Left kidney (tissue), 2 donors: ENCODE measurements around the gene PRKACG. TPM values are rescaled to one million over a fixed set of nuclear protein-coding genes. Genes with fewer than 3 reads are reported as not detected.
A peak's percentile ranks its signal among the peaks of the same experiment; 100 is the strongest.

Experiments
- DNase-seq: peaks from one replicate; pipeline ENCODE4 v3.0.0-alpha.2; 2013
- polyA plus RNA-seq: library from polyadenylated mRNA; unstranded; fragments of 120-200 nt; gene quantifications from one replicate; pipeline ENCODE4 v1.2.1, GENCODE V29; 2013; ENCODE audit not compliant: insufficient read length

The PRKACG gene
- polyA plus RNA-seq, 1 donor = not detected

DNA sequence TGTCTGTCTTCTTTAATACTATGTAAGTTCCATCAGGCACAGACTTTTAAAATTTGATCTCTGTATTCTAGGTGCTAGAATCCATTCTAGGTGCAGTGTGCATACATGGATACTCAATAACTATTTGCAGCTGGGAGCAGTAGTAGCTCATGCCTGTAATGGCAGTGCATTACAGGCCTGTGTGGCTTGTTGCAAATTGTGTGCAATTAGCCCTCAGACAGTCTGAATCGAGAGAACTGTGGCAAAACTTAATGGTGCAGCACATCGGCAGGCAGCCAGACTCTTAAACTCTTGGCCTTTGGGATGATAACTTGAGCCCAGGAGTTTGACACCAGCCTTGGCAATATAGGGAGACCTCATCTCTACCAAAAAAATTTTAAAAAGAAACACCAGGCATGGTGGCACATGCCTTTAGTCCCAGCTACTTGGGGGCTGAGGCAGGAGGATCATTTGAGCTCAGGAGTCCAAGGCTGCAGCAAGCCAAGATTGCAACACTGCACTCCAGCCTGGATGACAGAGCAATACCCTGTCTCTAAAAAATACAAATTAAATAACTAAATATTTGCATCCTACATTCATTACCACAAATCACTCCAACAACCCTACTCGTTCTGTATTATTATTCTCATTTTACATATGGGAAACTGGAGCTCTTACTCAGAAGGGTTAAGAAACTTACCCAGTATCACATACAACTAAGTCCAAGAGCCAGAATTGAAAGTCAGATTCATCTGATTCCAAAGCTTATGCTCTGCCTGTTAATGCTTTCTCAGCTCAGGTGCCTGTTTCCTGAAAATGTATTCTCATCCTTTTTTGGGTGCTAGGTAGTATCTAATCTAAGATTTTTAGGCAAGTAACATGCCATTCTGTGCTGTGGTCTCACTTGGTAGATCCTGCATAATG, 30.1 kb downstream of the PRKACG start:
- DNase-seq = no peak

GRCh38 chr9:68983008-68983411, 30.9 kb downstream of the PRKACG start:
- no peak for DNase-seq

GRCh38 chr9:68981789-68982188, 32.1 kb downstream of the PRKACG start:
- DNase-seq = peak; percentile 70

DNA sequence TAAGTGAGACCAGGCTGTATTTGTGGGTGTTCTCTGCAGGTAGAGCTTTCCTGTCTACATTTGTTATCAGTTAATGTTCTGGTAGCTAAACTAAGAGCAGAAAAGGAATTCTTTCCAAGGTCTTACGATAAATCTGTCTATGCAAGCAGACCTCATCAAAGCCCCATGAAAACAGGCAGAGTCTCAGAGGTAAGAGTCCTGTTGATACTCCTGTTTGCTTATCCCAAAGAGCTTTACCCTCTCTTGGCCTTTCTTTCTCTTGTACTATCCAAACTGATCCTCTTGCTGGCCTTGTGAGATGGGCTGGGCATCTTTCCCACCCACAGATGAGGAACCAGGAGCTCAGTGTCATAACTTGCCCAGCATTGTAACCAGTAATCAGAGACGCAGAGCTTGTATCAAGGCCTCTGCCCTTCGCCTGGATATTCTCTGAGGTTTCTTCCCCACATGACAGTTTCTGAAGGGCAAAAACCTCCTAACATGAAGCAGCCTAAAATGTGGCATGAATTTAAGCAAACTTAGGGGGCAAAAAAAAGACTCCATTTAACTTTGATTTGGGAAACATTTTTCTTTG, 33.5 kb downstream of the PRKACG start:
- DNase-seq = no peak

- no peak for DNase-seq
Measured at GRCh38 chr9:68979538-68980314, 34.2 kb downstream of the PRKACG start.

DNA sequence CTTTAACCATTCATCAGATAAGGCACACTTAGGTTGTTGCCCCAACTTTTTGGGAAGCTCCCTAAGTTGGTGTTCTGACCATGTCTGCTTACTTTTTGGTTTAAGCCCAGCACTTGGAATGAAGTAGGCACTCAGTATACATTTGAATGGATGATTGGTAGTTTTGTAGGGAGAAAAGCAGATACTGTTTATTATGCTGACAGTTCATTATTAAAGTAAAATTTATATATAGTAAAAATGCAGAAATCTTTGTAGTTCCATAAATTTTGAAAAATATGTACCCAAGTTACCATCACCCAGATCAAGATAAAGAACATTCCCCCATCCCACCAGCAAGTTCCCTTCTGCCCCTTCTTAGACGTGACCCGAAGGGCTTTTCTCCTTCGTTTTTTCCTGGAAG, 35.4 kb downstream of the PRKACG start:
- no peak for DNase-seq

DNA sequence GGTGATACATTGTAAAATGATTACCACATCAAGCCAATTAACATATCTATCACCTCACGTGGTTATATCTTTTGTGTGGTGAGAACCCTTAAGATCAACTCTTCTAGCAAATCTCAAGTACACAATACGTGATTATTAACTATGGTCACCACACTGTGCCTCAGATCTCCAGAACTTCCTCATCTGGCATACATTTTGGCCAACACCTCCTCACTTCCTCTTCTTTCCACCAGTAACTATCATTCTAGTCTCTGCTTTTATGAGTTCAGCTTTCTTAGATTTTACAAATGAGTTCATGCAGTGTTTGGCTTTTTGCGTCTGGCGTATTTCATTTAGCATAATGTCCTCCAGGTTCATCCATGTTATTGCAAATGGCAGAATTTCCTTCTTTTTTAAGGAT, 35.8 kb downstream of the PRKACG start:
- DNase-seq = no peak

GRCh38 chr9:68975365-68976043, 38.4 kb downstream of the PRKACG start:
- DNase-seq = no peak

GRCh38 chr9:68974901-68975300, 39.0 kb downstream of the PRKACG start:
- no peak for DNase-seq

DNA sequence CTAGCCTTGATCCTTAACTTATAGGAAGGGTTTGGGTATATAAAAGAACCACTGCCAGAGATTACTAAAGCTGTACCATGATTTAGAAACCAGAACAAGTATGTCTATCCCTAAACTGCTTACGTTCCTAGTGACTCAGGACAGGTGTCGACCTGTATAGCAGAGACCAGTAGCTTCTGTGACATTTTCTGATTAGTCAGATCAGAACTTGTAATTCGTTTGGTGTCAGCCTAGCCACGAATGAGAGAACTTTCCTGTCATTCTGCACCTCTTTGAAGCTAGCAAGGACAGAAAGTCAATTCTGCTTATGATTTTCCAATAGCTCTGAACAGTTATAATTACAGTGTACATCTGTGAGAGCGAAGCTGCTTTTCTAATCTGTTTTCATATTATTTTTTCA, 39.5 kb downstream of the PRKACG start:
- DNase-seq = no peak

DNA sequence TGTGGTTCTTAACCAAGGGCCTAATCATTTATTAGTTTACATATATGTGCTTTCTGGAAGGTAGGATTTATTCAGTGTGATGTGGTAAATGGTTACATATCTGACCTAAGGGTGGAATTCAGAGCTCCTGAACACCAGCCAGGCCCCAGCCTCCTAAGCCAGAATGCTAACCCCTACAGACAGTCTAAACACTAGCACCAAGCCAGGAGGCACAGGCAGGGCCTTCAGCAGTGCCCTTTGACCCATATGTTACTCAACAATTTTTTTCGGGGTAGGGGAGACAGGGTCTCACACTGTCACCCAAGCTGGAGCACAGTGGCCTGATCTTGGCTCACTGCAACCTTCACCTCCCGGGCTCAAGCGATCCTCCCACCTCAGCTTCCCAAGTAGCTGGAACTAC, 40.3 kb downstream of the PRKACG start:
- no peak for DNase-seq

DNA sequence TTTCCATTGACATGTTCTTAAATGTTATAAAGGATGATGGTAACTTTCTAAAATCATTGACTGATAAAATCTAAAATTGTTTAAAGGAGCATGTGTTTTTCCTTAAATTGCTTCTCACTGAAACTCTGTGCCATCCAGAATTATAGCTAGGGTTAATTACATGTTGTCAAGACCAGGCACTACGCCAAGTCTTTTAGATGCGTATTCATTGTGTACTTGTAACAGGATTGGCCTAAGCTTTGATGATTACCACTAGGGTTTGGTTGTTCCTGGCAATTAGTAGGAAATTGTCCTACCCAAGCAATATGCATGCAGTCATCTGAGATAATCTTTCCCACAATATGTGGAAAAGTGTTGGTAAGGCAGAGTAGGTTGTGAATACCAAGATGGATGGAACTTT, 43.8 kb downstream of the PRKACG start:
- DNase-seq = no peak

DNA sequence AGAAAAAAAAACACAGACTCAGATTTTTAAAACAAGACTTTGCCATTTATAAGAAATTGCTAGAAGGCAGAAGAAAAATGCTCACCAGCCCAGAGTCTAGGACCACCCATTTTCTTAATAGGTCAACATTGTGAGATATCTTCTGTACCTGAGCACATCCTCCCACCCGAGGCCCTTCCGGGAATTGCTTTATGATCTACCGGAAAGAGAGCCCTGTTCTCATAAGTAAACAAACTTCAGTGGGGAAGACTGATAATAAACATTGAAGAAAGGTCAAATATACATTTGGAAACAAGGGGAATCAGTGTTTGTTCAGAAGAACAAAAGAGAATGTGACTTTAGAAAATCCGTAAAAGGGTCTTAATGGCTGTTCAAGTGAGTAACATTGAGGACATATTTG, 44.4 kb downstream of the PRKACG start:
- no peak for DNase-seq

GRCh38 chr9:68967800-68968199, 46.1 kb downstream of the PRKACG start:
- DNase-seq = no peak

DNA sequence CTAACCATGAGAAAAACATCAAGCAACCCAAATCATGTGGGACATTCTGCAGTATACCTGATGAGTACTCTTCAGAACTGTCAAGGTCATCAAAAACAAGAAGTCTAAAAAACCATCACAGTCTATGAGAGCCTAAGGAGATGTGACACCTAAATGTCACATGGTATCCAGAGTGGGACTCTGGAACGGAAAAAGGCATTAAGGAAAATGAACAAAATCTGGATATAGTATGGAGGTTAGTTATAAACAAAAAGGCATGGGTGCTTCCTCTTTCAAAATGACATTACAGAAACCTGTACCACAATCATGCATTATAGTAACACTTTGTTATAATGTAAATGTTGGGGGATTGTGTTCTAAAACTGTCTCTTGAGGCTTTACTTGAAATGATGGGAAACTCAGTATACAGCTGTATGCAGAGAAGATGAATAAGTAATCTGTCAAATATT, 47.4 kb downstream of the PRKACG start:
- no peak for DNase-seq

- no peak for DNase-seq
Measured at GRCh38 chr9:68964765-68965164, 49.1 kb downstream of the PRKACG start.

DNA sequence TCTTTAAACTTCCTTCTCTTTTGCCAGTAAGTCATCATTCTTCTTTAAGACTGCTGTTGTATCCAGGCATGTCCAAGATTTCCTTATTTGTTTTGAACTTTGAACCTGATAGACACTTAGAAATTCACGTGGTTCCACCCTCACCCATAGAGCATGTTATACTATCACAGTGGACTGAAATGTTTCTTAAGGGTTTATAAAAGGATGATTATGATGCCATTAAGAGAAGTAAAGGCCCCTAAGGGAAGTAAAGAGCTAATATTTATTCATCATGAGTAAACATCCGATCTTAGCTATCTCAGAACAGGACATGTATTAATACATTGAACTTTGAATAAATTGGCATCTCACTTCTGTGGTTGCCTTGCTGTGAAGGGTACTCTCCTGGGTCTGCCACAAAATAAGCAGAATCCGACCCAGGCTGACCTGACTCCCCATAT, 49.8 kb downstream of the PRKACG start:
- no peak for DNase-seq

- no peak for DNase-seq
Measured at GRCh38 chr9:68963416-68963815, 50.5 kb downstream of the PRKACG start.
